H1 (cell line): ENCODE results near the gene FBXO46. TPM values are rescaled to one million over a fixed set of nuclear protein-coding genes. Genes with fewer than 3 reads are reported as not detected.

Source experiments
- microRNA counts: library from miRNA; unstranded; fragments of <30 nt; microRNA quantifications from one replicate; lab custom pipeline; 2015
- microRNA-seq, 2 experiments: library from miRNA; unstranded; fragments of <30 nt; microRNA quantifications; one replicate each; pipeline versions ENCODE4 to v1.2.0, GENCODE V29; 2016 to 2020; ENCODE audit warnings: borderline microRNAs expressed in 2 of 2, borderline number of aligned reads in 2 of 2, borderline replicate concordance in 1 of 2
- polyA plus RNA-seq, 7 experiments: library from polyadenylated mRNA; depleted of rRNA in 3 of 7; stranded (reverse) in 5 of 7; unstranded in 2 of 7; fragments of >200 nt in 5 of 7; fragments of 200-250 nt in 2 of 7; gene quantifications; 1 replicate in 5 of 7; 2 replicates in 1 of 7; 4 replicates in 1 of 7; pipeline versions ENCODE4 v1.2.1 to v1.2.3, GENCODE V29; 2011 to 2013; ENCODE audit warnings: missing spikeins in 2 of 7, mixed read lengths in 2 of 7
- small RNA-seq: library from polyadenylated mRNA; stranded (forward); fragments of <200 nt; extraction: miRNeasy Mini kit (QIAGEN cat#:217004); gene quantifications from one replicate; pipeline ENCODE3, GENCODE V24; 2013; ENCODE audit not compliant: insufficient read depth
- total RNA-seq: library from RNA; stranded (reverse); fragmentation: NEBNext Ultra II Directional; extraction: Animal tissue kit (Norgen Biotek cat#: 25700); gene quantifications from 2 replicates; pipeline ENCODE4 v1.2.1, GENCODE V29; 2021

The FBXO46 gene
- total and polyA plus RNA-seq, 2 of the 8 experiments (the other 6 are each of a cell fraction or from before 2014, with no cell fraction given), result 11.2 to 38.9 TPM

MicroRNAs within 50 kb of the gene (microRNA counts, 767-probe panel; counts per million panel counts)
- 879 counts per million, percentile 95 among the panel's probes with 10 or more counts for microRNA hsa-miR-642a-5p (lab: Ali Mortazavi, UCI)
- 879 counts per million, percentile 95 among the panel's probes with 10 or more counts for microRNA hsa-miR-642b-3p (lab: Ali Mortazavi, UCI)

Small RNA genes within 50 kb of the gene (microRNA-seq; reads per million reads assigned to microRNA genes)
- 0 reads per million in 2 experiments for gene MIR642A
- 0 reads per million in 2 experiments for gene MIR642B

Small RNA genes within 50 kb of the gene (small RNA-seq; reads per million reads assigned to genes)
- 1.0 reads per million for gene MIR642A

Other genes starting within 250 kb of the FBXO46 start
- gene RTN2, start 233.8 kb downstream of the FBXO46 start, total RNA-seq, result 21.1 and 21.6 TPM in 2 replicates
- gene RTN2, start 233.8 kb downstream of the FBXO46 start, polyA plus RNA-seq (2011; rRNA removed), result 21.0 and 33.5 TPM in 2 replicates
- 11.0 and 12.2 TPM in 2 replicates for gene PPM1N, start 232.5 kb downstream of the FBXO46 start, total RNA-seq
- 14.4 and 17.5 TPM in 2 replicates for gene PPM1N, start 232.5 kb downstream of the FBXO46 start, polyA plus RNA-seq (2011; rRNA removed)
- gene VASP, start 223.4 kb downstream of the FBXO46 start, total RNA-seq, result 135 and 138 TPM in 2 replicates
- gene VASP, start 223.4 kb downstream of the FBXO46 start, polyA plus RNA-seq (2011; rRNA removed), result 89.7 and 163 TPM in 2 replicates
- gene OPA3, start 146.1 kb downstream of the FBXO46 start, total RNA-seq, result 12.8 and 14.5 TPM in 2 replicates
- 12.5 and 16.4 TPM in 2 replicates for gene OPA3, start 146.1 kb downstream of the FBXO46 start, polyA plus RNA-seq (2011; rRNA removed)
- gene GPR4, start 128.7 kb downstream of the FBXO46 start, total RNA-seq, result 0.19 TPM in 1 of 2 replicates, not detected in the other
- 0.39 and 0.41 TPM in 2 replicates for gene GPR4, start 128.7 kb downstream of the FBXO46 start, polyA plus RNA-seq (2011; rRNA removed)
- gene EML2, start 91.5 kb downstream of the FBXO46 start, total RNA-seq, result 28.1 and 28.8 TPM in 2 replicates
- gene EML2, start 91.5 kb downstream of the FBXO46 start, polyA plus RNA-seq (2011; rRNA removed), result 29.4 and 45.4 TPM in 2 replicates
- 0.54 and 1.3 TPM in 2 replicates for gene GIPR, start 62.7 kb downstream of the FBXO46 start, total RNA-seq
- gene GIPR, start 62.7 kb downstream of the FBXO46 start, polyA plus RNA-seq (2011; rRNA removed), result 0.42 and 1.0 TPM in 2 replicates
- gene SNRPD2, start 38.9 kb downstream of the FBXO46 start, total RNA-seq, result 759 and 761 TPM in 2 replicates
- gene SNRPD2, start 38.9 kb downstream of the FBXO46 start, polyA plus RNA-seq (2011; rRNA removed), result 493 and 645 TPM in 2 replicates
- gene QPCTL, start 38.2 kb downstream of the FBXO46 start, total RNA-seq, result 25.2 and 27.1 TPM in 2 replicates
- gene QPCTL, start 38.2 kb downstream of the FBXO46 start, polyA plus RNA-seq (2011; rRNA removed), result 35.3 and 49.3 TPM in 2 replicates
- not detected in 2 replicates for gene MEIOSIN, start 2.5 kb upstream of the FBXO46 start, total RNA-seq
- 0.11 and 0.14 TPM in 2 replicates for gene MEIOSIN, start 2.5 kb upstream of the FBXO46 start, polyA plus RNA-seq (2011; rRNA removed)
- gene SIX5, start 38.4 kb upstream of the FBXO46 start, total RNA-seq, result 24.2 and 27.3 TPM in 2 replicates
- gene SIX5, start 38.4 kb upstream of the FBXO46 start, polyA plus RNA-seq (2011; rRNA removed), result 20.9 and 37.2 TPM in 2 replicates
- gene DMPK, start 51.6 kb upstream of the FBXO46 start, total RNA-seq, result 27.4 and 28.2 TPM in 2 replicates
- 13.7 and 25.3 TPM in 2 replicates for gene DMPK, start 51.6 kb upstream of the FBXO46 start, polyA plus RNA-seq (2011; rRNA removed)
- gene DMWD, start 61.9 kb upstream of the FBXO46 start, total RNA-seq, result 41.0 and 41.6 TPM in 2 replicates
- gene DMWD, start 61.9 kb upstream of the FBXO46 start, polyA plus RNA-seq (2011; rRNA removed), result 13.6 and 23.7 TPM in 2 replicates
- gene RSPH6A, start 84.4 kb upstream of the FBXO46 start, total RNA-seq, result 0.19 and 0.25 TPM in 2 replicates
- gene RSPH6A, start 84.4 kb upstream of the FBXO46 start, polyA plus RNA-seq (2011; rRNA removed), result 0.05 TPM in 2 replicates
- 81.5 and 93.6 TPM in 2 replicates for gene SYMPK, start 132.3 kb upstream of the FBXO46 start, total RNA-seq
- 99.5 and 142 TPM in 2 replicates for gene SYMPK, start 132.3 kb upstream of the FBXO46 start, polyA plus RNA-seq (2011; rRNA removed)
- 20.2 and 21.7 TPM in 2 replicates for gene FOXA3, start 133.4 kb upstream of the FBXO46 start, total RNA-seq
- 40.1 and 49.1 TPM in 2 replicates for gene FOXA3, start 133.4 kb upstream of the FBXO46 start, polyA plus RNA-seq (2011; rRNA removed)
- 24.4 and 25.3 TPM in 2 replicates for gene IRF2BP1, start 155.2 kb upstream of the FBXO46 start, total RNA-seq
- gene IRF2BP1, start 155.2 kb upstream of the FBXO46 start, polyA plus RNA-seq (2011; rRNA removed), result 12.1 and 22.1 TPM in 2 replicates
- gene MYPOP, start 171.7 kb upstream of the FBXO46 start, total RNA-seq, result 11.1 and 12.6 TPM in 2 replicates
- 3.2 and 5.8 TPM in 2 replicates for gene MYPOP, start 171.7 kb upstream of the FBXO46 start, polyA plus RNA-seq (2011; rRNA removed)
- not detected in 2 replicates for gene NANOS2, start 183.9 kb upstream of the FBXO46 start, total RNA-seq
- 0.20 and 0.24 TPM in 2 replicates for gene NANOS2, start 183.9 kb upstream of the FBXO46 start, polyA plus RNA-seq (2011; rRNA removed)
- gene NOVA2, start 243.0 kb upstream of the FBXO46 start, total RNA-seq, result 22.7 and 24.6 TPM in 2 replicates
- gene NOVA2, start 243.0 kb upstream of the FBXO46 start, polyA plus RNA-seq (2011; rRNA removed), result 3.2 and 4.5 TPM in 2 replicates